HG03135 (cell line): Measurements from ENCODE around the gene NCOR1.
"Not testable (repeated sequence)": the region's sequence is repeated elsewhere in the genome, so short reads cannot be mapped to it uniquely, and the experiment has no call there.

Experiments
- ATAC-seq: cut with Tn5 transposase; IDR thresholded peaks from one replicate; pipeline ENCODE4 v1.9.1; 2021; ENCODE audit warnings: mild to moderate bottlenecking, moderate library complexity; ENCODE audit not compliant: unreplicated experiment

The NCOR1 gene

DNA sequence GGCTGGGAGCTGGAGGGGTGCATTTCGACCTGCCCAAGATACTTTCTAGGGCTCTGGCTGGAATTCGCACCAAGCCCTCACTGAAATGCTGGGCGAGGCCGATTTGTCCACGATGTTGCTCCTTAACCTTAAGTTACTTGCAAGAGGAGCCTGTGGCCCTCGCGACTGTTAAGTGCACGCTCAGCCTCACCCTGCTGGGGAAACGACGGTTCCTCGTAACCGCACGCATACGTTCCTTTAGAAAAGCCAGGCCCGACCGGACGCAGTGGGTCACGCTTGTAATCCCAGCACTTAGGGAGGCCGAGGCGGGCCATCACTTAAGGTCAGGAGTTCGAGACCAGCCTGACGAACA, 607 bp upstream of the NCOR1 start:
- ATAC-seq, result no peak

DNA sequence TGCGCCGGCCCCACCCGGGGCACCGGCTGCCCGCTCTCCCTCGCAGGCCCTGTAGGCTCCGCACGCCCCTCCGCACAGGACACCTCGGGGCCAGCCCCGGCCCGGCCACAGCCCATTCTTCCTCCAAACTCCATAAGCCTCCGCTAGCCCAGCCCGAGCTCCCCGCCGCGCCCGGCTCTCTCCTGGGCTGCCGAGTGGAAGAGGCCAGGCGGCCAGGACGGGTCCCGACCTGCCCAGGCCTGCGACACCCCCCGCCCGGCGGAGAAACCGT, 397 bp downstream of the NCOR1 start:
- peak; percentile 46 for ATAC-seq

DNA sequence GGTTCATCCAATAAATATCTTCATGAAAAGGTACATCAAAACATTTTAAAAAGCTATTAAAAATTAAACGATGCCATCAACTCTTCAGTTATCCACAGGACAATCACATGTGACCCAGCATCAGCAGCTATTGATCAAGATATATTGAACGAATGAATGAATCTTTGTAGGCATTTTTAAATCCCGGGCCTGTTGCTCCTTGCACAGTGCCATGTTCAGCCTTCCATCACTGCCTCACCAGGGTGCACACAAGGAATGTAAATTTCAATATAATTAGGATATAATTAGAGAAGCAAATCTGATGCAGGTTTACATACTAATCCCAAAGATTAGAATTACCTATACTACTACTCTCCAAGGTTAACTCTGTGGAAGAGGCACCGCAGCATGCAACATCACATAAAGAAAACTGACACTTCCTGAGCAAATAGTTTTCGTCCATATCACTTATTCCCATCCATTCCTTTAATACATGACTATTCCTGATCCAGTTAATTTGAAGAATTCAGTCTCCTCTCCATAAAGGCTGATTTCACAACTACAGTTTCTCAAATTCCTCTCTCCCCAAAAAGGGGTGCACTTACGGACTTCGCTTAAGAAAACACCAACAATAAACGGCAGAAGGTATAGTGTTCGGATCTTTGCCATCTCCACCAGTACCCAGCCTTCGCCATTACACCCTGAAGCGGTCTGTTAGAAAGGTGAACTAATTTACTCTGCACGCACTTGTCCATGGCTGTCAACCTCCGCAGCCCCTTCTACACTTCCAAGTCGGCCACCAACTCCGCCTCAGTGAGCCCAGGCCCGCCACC, 938 bp downstream of the NCOR1 start:
- ATAC-seq, result no peak

DNA sequence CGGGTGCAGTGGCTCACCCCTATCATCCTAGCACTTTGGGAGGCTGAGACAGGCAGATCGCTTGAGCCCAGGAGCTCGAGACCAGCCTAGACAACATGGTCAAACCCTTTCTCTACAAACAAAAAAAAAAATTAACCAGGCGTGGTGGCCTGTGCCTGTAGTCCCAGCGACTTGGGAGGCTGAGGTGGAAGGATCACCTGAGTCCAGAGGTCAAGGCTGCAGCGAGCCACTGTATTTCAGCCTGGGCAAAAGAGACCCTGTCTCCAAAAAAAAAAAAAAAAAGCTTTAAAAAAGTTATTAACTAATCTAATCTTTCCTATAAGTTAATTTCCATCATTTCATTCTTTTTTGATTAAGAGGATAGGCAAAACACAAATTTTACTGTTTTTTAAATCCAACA, 2.5 kb downstream of the NCOR1 start:
- ATAC-seq, result no peak

DNA sequence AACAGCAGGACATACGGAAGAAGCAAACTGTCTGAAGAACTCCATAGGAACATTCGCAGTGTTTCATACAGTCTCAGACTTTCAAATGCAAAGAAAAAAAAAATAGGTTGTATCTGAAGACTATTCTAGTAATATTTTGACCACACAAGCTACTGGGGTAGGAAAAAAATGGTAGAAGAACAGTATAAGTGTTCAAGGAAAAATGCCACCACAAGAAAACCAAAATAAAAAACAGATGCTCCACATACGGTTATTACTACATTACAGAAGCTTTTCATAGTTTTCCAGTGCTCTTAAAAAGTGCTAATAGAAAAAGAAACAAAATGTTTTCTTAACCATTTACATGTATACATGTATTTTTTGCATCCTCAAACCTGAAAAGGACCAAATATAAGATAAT, 3.7 kb downstream of the NCOR1 start:
- no peak for ATAC-seq

DNA sequence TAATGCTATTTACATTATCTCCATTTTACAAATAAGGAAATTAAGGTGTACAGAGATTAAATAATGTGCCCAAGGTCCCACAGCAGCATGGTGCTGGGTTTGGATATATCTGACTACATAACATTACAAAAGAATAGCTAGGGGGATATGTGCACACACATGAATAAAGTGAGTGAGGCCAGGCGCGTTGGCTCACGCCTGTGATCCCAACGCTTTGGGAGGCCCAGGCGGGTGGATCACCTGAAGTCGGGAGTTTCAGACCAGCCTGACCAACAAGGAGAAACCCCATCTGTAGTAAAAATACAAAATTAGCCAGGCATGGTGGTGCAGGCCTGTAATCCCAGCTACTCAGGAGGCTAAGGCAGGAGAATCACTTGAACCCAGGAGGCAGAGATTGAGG, 10.6 kb downstream of the NCOR1 start:
- ATAC-seq, result not testable (repeated sequence)

DNA sequence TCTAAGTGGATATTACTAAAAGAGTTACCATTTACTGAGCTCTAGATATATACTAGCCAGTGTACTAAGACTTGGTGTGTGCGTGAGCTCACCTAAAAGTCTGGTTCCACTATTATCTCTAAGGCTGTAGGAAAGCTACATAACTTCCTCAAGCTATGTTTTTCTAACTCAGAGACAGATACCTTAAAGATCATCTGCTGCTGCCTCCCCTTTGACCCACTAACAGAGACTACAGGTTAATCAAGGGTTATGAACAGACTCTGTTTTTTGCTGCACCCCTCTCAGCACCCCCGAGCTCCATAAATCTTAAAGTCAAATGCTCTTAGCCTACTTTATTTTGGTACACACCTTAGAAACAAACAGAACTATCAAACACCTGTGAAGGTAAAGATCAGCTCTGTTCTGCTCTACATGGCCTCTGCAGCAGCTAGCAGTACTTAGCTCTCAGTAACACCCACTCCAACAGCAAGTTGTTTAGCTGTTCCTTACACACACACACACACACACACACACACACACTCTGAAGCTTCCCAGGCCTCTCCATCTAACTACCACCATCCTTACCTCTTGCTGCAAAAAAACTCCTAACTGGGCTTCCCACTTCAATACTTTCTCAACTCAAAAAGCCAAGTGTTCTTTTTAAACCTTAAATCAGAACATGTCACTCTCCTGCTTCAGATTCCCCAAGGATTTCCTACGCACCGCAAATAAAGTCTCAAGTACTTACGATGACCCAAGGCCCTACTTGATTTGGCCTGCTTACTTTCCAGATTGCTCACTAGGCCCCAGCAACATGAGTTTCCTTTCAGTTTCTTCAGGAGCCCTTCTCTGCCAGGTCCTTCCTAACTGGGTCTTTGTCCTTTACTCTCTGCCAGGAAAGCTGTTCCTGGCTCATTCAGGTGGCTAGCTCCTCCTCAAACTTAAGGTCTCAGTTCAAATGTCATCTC, 12.5 kb downstream of the NCOR1 start:
- ATAC-seq, result not testable (repeated sequence)

DNA sequence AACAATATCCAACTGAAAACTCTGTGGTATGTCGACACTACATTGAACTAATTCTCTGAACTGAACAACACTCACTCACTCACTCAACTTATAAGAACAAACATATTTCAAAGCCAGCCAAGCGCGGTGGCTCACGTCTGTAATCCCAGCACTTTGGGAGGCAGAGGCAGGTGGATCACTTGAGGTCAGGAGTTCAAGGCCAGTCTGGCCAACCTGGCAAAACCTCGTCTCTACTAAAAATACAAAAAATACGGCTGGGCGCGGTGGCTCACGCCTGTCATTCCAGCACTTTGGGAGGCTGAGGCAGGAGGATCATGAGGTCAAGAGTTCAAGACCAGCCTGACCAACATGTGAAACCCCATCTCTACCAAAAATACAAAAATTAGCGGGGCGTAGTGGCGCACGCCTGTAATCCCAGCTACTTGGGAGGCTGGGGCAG, 13.6 kb downstream of the NCOR1 start:
- ATAC-seq, result not testable (repeated sequence)

DNA sequence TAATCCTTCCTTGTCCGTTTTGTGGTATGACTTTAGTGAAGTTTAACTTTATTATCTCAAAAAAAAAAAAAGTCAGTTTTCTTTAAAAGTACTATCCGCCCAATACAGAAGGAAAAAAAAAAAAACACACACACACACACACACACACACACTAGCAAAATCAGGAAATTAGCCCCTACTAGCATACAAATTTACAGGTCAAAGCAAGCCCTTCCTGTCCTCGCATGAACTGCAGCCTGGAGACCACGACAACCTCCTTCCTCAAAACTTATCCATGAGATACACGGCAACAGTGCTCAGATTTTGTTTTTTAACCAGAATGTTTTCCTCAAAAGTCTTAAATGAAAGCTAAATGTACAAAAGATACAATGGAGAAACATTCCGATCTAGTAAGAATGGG, 16.2 kb downstream of the NCOR1 start:
- no peak for ATAC-seq

DNA sequence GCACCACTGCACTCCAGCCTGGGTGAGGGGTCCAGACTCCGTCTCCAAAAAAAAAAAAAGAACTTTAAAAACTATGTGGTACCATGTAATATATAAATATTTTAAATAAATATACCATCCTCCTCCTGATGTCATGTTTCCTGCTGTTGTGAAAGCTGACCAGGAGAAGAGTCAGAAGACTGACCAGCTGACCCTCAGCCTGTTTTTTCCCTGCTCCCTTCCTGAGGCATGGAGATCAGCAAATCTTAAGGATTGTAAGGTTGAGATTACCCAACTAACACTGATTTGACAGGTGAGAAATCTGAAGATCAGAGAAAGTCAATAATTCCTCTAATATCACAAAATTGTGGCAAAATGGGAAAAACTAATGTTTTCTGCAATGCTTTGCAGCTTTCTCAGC, 18.1 kb downstream of the NCOR1 start:
- no peak for ATAC-seq

DNA sequence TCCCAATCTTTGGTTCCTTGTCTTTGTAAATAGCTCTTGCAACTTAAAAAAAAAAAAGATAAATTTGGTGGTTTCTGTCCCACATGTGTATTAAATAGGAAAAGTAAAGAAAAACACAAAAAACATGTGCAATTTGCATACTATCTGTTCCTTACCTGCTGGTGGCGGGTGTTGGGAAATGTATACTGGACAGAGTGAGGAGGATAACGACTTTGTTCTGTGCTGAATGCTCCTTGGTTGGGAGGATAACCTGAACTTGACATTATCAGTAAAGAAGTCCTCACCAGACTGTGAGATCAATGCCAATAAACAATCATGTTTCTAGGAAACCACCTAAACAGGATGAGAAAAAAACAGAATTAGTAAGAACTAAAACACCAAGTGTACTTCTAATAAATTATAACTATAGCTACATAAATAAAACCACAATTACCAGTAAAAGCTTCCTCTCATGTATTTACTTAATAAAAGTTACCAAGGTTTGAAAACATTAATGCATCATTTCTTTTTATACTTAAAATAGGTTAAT, 21.0 kb downstream of the NCOR1 start:
- not testable (repeated sequence) for ATAC-seq

DNA sequence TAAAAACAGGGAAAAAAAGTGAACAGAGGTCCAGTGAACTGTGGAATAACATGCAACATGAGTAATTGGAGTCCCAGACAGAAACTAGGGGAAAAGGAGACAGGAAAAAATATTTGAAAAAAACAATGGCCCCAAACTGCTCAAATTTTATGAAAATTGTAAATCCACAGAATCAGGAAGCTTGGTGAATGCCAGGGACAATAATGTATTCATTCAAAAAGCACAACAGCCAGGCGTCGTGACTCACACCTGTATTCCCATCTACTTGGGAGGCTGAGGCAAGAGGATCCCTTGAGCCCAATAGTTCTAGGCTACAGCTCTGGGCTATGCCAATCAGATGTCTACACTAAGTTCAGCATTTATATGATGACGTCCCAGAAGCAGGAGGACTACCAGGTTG, 23.7 kb downstream of the NCOR1 start:
- ATAC-seq, result no peak

DNA sequence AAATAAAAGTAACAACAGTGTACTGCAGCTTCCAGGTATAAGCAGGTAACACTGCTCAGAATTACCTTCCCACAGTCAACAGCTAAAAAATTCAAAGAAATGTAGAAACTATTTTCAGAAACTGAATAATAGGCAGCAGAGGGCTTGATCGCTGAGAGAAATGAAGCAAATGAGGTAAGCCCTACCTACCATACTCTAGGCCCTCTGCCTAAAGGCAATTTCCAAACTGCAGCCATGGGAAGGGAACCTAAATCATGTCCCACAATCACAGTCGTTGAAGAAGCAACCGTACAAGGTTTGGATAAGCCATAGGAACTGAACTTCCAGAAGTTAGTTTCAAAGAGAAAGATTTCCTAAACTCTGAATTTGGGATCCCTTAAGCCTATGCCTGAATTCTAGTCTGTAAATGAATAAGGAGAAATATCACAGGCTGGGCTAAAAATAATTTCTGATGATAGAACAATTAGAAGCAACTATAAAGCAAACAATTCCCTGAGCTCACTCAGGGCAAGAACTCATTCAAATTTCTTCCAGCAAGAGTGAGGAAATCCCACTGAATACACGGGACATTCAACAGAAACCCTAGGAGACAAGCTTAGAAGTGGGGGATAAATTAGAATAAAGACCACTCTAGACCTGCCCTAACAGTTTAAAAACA, 24.5 kb downstream of the NCOR1 start:
- no peak for ATAC-seq

DNA sequence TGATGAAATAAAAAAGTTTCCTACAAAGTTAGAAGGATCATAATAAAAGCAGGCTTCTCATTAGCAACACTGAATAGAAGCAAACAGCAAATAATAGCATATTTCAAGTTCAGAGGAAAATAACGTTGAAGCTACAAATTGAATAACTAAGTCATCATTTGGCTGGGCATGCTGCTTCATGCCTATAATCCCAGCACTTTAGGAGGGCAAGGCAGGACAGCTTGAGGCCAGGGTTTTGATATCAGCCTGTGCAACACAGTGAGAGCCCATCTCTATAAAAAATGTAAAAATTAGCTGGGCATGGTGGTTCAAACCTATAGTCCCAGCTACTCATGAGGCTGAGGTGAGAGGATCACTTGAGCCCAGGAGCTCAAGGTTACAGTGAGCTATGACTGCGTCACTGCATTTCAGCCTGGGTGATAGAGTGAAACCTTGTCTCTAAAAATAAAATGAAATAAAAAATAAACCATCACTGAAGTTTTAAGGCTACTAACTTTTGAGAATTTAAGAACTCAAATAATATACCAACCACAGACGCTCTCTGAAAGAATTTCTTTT, 25.5 kb downstream of the NCOR1 start:
- ATAC-seq, result no peak

DNA sequence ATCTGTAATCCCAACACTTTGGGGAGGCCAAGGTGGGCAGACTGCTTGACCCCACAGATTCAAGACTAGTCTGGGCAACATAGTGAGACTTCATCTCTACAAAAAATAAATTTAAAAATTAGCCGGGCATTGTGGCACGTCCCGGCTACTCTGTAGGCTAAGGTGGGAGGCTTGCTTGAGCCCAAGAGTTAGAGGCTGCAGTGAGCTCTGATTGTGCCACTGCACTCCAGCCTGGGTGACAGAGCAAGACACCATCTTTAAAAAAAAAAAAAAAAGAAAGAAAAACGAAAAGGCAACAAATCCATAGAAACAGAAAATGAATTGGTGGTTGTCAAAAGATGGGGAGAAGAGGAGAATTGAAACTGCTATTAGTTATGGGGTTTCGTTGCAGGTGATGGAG, 27.7 kb downstream of the NCOR1 start:
- no peak for ATAC-seq

DNA sequence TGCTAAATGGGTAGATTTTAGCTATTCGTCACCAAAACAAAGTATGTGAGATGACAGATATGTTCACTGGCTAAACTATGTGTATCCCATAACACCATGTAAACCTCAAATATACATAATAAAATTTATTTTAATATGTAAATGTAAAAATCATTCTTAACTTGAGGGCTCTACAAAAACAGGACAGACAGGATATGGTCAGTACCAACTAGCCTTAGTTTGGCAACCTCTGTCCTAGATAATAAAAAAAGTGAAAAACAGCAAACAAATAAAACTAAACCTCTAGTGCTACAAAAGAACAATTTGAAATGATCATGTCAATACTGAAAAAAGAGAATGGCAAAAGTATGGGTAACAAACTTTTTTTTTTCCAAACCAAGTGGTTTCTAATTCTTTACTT, 33.8 kb downstream of the NCOR1 start:
- no peak for ATAC-seq

DNA sequence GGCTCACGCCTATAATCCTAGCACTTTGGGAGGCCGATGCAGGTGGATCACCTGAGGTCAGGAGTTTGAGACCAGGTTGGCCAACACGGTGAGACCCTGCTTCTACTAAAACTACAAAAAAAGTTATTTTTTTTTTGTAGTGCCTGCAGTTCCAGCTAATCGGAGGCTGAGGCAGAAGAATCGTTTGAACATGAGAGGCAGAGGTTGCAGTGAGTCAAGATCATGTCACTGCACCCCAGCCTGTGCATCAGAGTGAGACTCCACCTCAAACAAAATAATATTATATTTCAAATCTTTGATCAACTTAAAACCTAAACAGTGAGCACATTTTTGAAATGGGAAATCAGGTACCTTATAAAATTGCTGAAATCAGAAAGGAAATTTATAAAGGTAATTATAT, 36.5 kb downstream of the NCOR1 start:
- ATAC-seq, result no peak

DNA sequence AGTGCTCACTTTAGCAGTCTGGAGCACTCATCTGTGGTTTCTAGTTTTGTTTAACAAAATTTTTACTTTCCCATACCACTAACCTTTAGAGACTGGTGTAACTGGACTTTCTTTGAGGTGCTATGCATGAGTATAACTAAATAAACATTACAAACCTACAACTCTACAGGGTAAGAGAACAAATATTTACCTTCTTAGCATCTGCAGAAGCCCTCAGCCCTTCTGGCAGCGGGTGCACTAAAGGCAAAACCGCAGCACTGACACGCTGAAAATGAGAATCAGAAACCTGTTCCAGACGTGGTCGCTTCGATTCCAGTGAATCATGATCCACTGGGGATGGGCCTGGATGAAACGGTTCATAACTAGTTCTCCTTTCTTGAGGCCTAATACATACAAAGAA, 43.7 kb downstream of the NCOR1 start:
- ATAC-seq, result no peak

DNA sequence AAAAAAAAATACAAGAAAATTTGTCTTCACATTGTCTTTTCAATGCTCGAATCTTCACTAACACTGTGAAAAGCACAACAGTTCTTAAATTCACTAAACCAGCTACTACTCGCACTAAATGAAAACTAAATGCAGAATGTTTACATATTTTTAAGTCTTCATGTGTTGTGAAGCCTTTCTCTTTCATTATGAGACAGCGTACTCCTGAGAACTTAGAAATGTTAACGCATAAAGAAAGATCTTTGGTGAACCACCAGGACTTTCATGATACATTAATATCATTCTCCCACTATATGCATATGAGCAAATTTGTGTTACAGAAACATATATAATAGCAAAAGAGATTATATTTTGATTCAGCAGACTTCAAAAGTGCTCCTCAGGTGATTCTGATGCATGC, 48.6 kb downstream of the NCOR1 start:
- not testable (repeated sequence) for ATAC-seq

DNA sequence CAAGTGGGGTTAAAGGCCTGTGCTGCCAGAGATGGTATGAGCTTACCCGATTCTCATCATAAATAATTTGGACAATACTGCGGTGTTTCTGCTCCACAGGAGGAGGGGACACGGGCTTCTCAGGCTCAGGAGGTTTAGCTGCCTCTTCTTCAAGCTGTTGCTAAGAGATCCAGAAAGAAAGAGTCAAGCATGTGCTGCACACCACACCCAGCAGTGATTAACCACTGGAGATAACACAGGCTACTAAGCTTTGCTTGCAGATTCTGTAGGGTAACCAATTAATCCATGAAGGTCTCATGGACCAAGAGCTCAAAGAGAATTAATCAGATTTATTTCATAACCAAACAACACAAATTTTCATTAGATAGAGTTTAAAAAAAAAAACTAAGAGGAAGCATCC, 56.6 kb downstream of the NCOR1 start:
- no peak for ATAC-seq

DNA sequence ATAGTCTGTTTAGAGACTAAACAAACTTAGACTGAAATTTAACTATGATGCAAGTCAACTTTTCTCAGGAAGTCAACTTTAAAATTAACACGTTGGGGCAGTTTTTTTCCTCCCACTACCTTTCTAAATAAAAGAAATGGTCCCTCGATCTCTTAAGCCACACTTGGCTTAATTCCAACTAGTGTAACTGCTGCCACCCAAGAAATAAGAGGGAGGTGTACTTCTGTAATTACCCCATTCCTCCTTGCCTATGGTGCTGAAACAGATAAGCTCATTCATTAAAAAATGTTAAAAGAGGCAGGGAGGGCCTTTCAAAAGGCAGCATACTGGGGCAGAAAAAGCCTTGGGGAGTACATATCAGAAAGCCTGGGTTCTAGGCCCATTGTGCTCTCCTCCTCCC, 59.8 kb downstream of the NCOR1 start:
- no peak for ATAC-seq
